ENCODE results near the gene ACKR1.
A peak's percentile ranks its signal among the peaks of the same experiment; 100 is the strongest.

The ACKR1 gene

GRCh38 chr1:159188375-159188788 lies 16.3 kb upstream of the ACKR1 start:
- H3K27ac ChIP-seq, result no peak overlapping the region
- TF ChIP-seq, protein P1, sequence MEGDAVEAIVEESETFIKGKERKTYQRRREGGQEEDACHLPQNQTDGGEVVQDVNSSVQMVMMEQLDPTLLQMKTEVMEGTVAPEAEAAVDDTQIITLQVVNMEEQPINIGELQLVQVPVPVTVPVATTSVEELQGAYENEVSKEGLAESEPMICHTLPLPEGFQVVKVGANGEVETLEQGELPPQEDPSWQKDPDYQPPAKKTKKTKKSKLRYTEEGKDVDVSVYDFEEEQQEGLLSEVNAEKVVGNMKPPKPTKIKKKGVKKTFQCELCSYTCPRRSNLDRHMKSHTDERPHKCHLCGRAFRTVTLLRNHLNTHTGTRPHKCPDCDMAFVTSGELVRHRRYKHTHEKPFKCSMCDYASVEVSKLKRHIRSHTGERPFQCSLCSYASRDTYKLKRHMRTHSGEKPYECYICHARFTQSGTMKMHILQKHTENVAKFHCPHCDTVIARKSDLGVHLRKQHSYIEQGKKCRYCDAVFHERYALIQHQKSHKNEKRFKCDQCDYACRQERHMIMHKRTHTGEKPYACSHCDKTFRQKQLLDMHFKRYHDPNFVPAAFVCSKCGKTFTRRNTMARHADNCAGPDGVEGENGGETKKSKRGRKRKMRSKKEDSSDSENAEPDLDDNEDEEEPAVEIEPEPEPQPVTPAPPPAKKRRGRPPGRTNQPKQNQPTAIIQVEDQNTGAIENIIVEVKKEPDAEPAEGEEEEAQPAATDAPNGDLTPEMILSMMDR (conservative IDR thresholded peaks at IDR 0.05), result no peak

GRCh38 chr1:159190441-159190840 lies 14.2 kb upstream of the ACKR1 start:
- TF ChIP-seq, protein P1 (conservative IDR thresholded peaks at IDR 0.05), result no peak

DNA sequence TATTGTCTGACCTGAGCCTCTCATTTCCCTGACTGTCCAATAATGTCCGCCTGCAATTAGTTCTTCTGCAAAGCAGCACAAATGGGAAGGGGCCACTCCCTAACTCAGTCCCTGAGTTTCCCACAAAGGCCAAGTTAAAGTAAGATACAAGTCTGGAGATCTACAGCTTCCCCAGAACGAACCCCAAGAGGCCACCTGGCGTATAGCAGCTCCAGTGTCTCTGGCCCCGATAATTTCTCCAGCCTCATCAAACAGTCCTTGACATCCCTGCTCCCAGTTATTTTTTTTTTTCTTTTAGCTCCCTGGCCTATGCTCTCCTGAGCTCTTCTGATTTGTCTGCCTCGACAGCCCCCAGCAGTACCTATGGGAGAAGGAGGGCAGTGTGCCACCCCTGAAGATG lies 8.1 kb upstream of the ACKR1 start:
- no peak overlapping the region for H3K27ac ChIP-seq
- TF ChIP-seq, protein P1 (conservative IDR thresholded peaks at IDR 0.05), result no peak

More at GRCh38 chr1:159190441-159190840, 14.2 kb upstream of the ACKR1 start:
- no peak overlapping the region for H3K27ac ChIP-seq

- TF ChIP-seq, protein P1 (conservative IDR thresholded peaks at IDR 0.05), result peak; percentile 88
- H3K27ac ChIP-seq, result no peak overlapping the region
These were observed 6.8 kb upstream of the ACKR1 start for GRCh38 chr1:159197561-159198557.

- no peak overlapping the region for H3K27ac ChIP-seq
- TF ChIP-seq, protein P1 (conservative IDR thresholded peaks at IDR 0.05), result no peak
These were observed 4.8 kb upstream of the ACKR1 start for GRCh38 chr1:159199901-159200300.

GRCh38 chr1:159200769-159201168 lies 3.9 kb upstream of the ACKR1 start:
- TF ChIP-seq, protein P1 (conservative IDR thresholded peaks at IDR 0.05), result no peak
- H3K27ac ChIP-seq, result no peak overlapping the region

DNA sequence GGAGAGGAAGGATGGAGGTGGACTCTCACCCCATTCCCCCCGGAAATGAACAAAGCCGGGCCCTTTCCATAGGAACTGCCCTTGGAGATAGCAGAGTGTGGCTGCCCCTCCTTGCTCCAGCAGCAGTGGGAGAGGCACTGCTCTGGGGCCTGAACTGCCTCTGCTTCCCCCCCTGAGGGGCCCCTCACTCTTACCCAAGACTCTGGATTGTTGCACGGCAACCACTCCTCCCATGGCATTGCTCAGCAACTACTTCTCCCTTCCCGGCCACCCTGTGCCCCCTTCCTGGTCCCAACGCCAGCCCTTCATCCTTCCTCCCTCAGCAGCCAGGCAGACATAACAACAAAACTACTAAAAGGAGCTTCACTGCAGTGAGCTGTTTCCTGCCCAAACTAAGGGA lies 3.0 kb upstream of the ACKR1 start:
- TF ChIP-seq, protein P1 (conservative IDR thresholded peaks at IDR 0.05), result no peak
- H3K27ac ChIP-seq, result no peak overlapping the region

Measured in VCaP (cell line).